Gastrocnemius medialis (tissue), 4 donors: ENCODE data around the gene C11orf86.

ENCODE experiments used
- POLR2A ChIP-seq, 2 donors: fragments of 450-650 bp; IDR thresholded peaks; one replicate each; pipeline ENCODE4 v1.6.1; 2017; ENCODE audit warnings: antibody characterized with exemption in 2 of 2, mild to moderate bottlenecking in 2 of 2, moderate library complexity in 2 of 2
- TF ChIP-seq, protein P1 (sequence below), 5 experiments: fragments of 450-650 bp in 3 of 5; fragments of 200-600 bp in 2 of 5; sonication (generic) in 2 of 5; IDR thresholded peaks in 4 of 5; conservative IDR thresholded peaks in 1 of 5; 1 replicate in 4 of 5; 2 replicates in 1 of 5; pipeline ENCODE4 v1.5.1; 2016 to 2019; ENCODE audit warnings: antibody characterized with exemption in 5 of 5, mild to moderate bottlenecking in 3 of 5, moderate library complexity in 3 of 5

DNA sequence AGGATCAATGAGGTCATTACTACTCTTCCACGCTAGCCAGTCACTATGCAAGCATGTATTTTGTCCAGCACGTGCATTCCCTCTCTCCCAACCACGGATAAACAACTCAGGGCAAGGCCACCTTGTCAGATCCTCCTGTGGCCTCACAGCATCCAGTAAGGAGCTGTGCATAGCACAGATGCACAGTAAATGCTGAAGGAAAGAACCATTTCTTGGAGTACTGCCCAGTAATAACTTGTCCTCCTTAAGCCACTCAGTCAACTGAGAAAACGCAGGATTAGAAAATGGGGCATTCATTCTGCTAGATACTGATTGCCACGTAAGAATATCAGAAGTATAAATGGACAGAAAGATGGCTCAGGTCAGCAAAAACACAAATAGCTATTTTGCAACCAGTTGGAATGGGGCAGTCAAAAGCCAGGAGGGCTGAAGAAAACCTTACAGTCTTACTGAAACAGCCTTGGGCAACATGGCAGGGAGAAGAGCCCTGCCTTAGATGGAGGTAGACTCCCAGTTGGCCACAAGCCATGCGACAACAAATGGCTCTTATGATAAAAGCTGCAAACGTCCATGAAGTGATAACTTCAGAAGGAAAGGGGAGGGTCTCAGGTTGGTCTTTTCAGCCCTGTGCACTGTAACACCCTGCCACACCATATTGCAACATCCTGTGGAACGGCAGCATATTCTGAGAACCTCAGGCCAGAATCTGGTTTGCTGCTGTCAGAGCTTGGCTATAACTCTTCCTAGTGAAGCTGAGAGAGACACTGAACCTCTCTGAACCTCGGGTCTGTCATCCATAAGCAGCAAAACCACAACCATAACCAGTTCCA, 39.9 kb upstream of the C11orf86 start:
- no peak for TF ChIP-seq POLR2A (IDR thresholded peaks at IDR 0.05)
- TF ChIP-seq, protein P1, sequence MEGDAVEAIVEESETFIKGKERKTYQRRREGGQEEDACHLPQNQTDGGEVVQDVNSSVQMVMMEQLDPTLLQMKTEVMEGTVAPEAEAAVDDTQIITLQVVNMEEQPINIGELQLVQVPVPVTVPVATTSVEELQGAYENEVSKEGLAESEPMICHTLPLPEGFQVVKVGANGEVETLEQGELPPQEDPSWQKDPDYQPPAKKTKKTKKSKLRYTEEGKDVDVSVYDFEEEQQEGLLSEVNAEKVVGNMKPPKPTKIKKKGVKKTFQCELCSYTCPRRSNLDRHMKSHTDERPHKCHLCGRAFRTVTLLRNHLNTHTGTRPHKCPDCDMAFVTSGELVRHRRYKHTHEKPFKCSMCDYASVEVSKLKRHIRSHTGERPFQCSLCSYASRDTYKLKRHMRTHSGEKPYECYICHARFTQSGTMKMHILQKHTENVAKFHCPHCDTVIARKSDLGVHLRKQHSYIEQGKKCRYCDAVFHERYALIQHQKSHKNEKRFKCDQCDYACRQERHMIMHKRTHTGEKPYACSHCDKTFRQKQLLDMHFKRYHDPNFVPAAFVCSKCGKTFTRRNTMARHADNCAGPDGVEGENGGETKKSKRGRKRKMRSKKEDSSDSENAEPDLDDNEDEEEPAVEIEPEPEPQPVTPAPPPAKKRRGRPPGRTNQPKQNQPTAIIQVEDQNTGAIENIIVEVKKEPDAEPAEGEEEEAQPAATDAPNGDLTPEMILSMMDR (IDR thresholded peaks at IDR 0.05 in 4 of 5, conservative IDR thresholded peaks at IDR 0.05 in 1 of 5) = no peak
